ENCODE results near the gene TBL1X. TPM values are rescaled to one million over a fixed set of nuclear protein-coding genes. Genes with fewer than 3 reads are reported as not detected.

The TBL1X gene
- total and polyA plus RNA-seq, 2 of the 4 experiments (the other 2 are of a cell fraction): 16.2 to 20.8 TPM

- TF ChIP-seq POLR2A (IDR thresholded peaks at IDR 0.05; ENCODE audit: low read depth, low read length): no peak
- no peak for TF ChIP-seq MAZ (IDR thresholded peaks at IDR 0.05; ENCODE audit: borderline replicate concordance, low read depth, low read length)
- no peak for TF ChIP-seq RAD21 (IDR thresholded peaks at IDR 0.05; ENCODE audit: low read length)
- no peak for TF ChIP-seq BHLHE40 (IDR thresholded peaks at IDR 0.05; ENCODE audit: low read depth, low read length)
- no peak for TF ChIP-seq RCOR1 (IDR thresholded peaks at IDR 0.05; ENCODE audit: insufficient replicate concordance, low read length)
- TF ChIP-seq RFX5 (IDR thresholded peaks at IDR 0.05; ENCODE audit: low read depth, low read length): no peak
- no peak for TF ChIP-seq CTCF (conservative IDR thresholded peaks at IDR 0.05; ENCODE audit: low read depth, low read length)
- TF ChIP-seq MAFK (IDR thresholded peaks at IDR 0.05; ENCODE audit: low read depth, low read length): no peak
- no peak for TF ChIP-seq CHD1 (IDR thresholded peaks at IDR 0.05; ENCODE audit: low read depth, low read length)
- no peak for TF ChIP-seq SMC3 (IDR thresholded peaks at IDR 0.05; ENCODE audit: low read depth, low read length)
- TF ChIP-seq FOS (IDR thresholded peaks at IDR 0.05; ENCODE audit: low read depth, low read length): no peak
- no peak for TF ChIP-seq CEBPB (IDR thresholded peaks at IDR 0.05; ENCODE audit: low read depth, low read length)
- no peak for TF ChIP-seq USF2 (IDR thresholded peaks at IDR 0.05; ENCODE audit: low read depth, low read length)
- TF ChIP-seq MXI1 (IDR thresholded peaks at IDR 0.05; ENCODE audit: borderline replicate concordance, low read depth, low read length): no peak
- no peak for TF ChIP-seq ELK1 (IDR thresholded peaks at IDR 0.05; ENCODE audit: borderline replicate concordance, low read depth, low read length)
- no peak for TF ChIP-seq NFE2L2 (IDR thresholded peaks at IDR 0.05; ENCODE audit: low read depth, low read length)
- intact Hi-C loops (cut with micrococcal nuclease): no loop called here
- Histone ChIP-seq H3K4ac (ENCODE audit: low read depth, low read length) (no peak overlapping the region), H3K18ac (ENCODE audit: low read depth, low read length) (no peak overlapping the region), H4K8ac (ENCODE audit: low read depth in 2 of 2, low read length in 2 of 2) (no peak overlapping the region), H3K79me1 (ENCODE audit: low read depth in 1 of 2, low read length in 2 of 2) (peaks cover 24 to 50% of the 10 kb centered on the region in 2 experiments), H2BK5ac (ENCODE audit: low read depth, low read length, poor library complexity, severe bottlenecking) (no peak overlapping the region), H3K36me3 (ENCODE audit: control insufficient read depth, insufficient read depth, low read length) (no peaks in the 10 kb centered on the region), H3K14ac (replicated peaks; ENCODE audit: low read depth, low read length) (no peak overlapping the region), H3K27me3 (ENCODE audit: control insufficient read depth, insufficient read depth, low read length) (no peaks in the 10 kb centered on the region), H2BK20ac (ENCODE audit: low read depth, low read length) (no peak overlapping the region), H3K4me2 (ENCODE audit: low read depth, low read length) (no peak overlapping the region), H4K91ac (ENCODE audit: insufficient read depth, low read depth, low read length) (no peak overlapping the region), H3K4me3 (ENCODE audit: insufficient read depth, low read depth, low read length) (no peak overlapping the region), H4K5ac (ENCODE audit: low read depth, low read length) (no peak overlapping the region), H2AFZ (replicated peaks; ENCODE audit: low read length, poor library complexity) (no peak overlapping the region), H2AK5ac (ENCODE audit: low read depth, low read length) (no peak overlapping the region), H3K9me1 (ENCODE audit: insufficient read depth, low read length) (peaks cover 9% of the 10 kb centered on the region; the same call in 1 of the 2 replicates), H3K27ac (ENCODE audit: insufficient read depth, low read length) (no peak overlapping the region), H3K9me3 (ENCODE audit: control insufficient read depth, insufficient read depth, low read length) (no peaks in the 10 kb centered on the region), H3K9ac (ENCODE audit: low read depth, low read length) (no peak overlapping the region), H2AK9ac (replicated peaks; ENCODE audit: low read depth, low read length, poor library complexity) (no peak overlapping the region), H2BK120ac (ENCODE audit: low read depth, low read length) (no peak overlapping the region), H3K23ac (ENCODE audit: low read depth, low read length) (no peak overlapping the region), H4K20me1 (ENCODE audit: insufficient read depth, low read length) (peaks cover 10% of the 10 kb centered on the region), H3K56ac (ENCODE audit: extremely low read depth, insufficient read depth, low read length) (no peak overlapping the region), H3K4me1 (ENCODE audit: control insufficient read depth, insufficient read depth, low read length) (peaks cover 2% of the 10 kb centered on the region; the same call in 1 of the 2 replicates), H2BK15ac (ENCODE audit: low read depth, low read length) (no peak overlapping the region)
- ChIA-PET POLR2A (ENCODE audit: unreplicated experiment) (no interaction called here), CTCF (interaction anchor here (1.3 kb wide), 1 partner anchor 8 kb away, joined by 3 read pairs; no protein-coding TSS in a partner anchor)
- dilution Hi-C loops (cut with HindIII; ENCODE audit: low sequenced_read_pairs, unreplicated experiment): no loop called here
- DNase-seq (no peak), ATAC-seq (ENCODE audit: low read depth) (no peak)
- no TSS peak for BruUV-seq (replicated peaks)
- in situ Hi-C loops (cut with MboI; ENCODE audit: low sequenced_read_pairs): no loop called here
These were observed 174.0 kb downstream of the TBL1X start for GRCh38 chrX:9638871-9639270.

Measured in IMR-90 (cell line).